ENCODE data around the gene SLC22A23. TPM values are rescaled to one million over a fixed set of nuclear protein-coding genes. Genes with fewer than 3 reads are reported as not detected.

The SLC22A23 gene
- total RNA-seq, 4 donors from 2014 or later: 6.2 to 10.8 (median 7.8) TPM

DNA sequence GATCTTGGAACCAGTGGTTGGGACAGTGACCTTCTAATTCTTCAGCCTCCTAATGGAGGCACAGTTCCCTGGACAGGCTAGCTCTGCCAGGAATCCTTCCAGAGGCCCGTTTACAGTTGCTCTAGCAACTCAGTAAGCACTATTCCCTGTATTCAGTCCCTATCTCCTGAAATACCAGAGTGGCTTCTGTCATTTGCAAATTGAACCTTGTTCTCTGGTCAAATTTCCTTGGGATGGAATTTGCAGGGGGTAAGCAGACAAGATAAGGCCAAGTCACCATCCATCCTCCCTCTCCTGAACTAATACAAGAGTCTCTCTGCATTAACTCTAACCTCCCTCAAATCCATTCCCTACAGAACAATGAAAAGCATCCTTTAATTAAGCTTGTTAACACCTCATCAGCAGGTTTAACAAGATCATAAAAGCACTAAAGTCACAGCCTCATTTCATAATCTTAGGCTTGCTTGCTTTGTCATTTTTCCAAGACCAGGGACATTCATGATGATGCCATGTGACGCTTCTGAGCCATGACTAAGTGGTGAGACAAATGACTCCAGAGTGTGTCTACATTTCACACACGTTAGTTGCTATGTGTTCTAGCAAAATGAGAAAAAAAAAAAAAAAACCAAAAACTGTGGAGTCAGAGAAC lies 37.1 kb downstream of the SLC22A23 start:
- no peaks in the 10 kb centered on the region for H3K27me3 ChIP-seq
- peaks cover 0 to 8% (median 0%) of the 10 kb centered on the region in 3 donors for H3K4me1 ChIP-seq
- no peak overlapping the region for H3K4me3 ChIP-seq
- TF ChIP-seq POLR2AphosphoS5 (IDR thresholded peaks at IDR 0.05): no peak
- TF ChIP-seq, protein P1, sequence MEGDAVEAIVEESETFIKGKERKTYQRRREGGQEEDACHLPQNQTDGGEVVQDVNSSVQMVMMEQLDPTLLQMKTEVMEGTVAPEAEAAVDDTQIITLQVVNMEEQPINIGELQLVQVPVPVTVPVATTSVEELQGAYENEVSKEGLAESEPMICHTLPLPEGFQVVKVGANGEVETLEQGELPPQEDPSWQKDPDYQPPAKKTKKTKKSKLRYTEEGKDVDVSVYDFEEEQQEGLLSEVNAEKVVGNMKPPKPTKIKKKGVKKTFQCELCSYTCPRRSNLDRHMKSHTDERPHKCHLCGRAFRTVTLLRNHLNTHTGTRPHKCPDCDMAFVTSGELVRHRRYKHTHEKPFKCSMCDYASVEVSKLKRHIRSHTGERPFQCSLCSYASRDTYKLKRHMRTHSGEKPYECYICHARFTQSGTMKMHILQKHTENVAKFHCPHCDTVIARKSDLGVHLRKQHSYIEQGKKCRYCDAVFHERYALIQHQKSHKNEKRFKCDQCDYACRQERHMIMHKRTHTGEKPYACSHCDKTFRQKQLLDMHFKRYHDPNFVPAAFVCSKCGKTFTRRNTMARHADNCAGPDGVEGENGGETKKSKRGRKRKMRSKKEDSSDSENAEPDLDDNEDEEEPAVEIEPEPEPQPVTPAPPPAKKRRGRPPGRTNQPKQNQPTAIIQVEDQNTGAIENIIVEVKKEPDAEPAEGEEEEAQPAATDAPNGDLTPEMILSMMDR (IDR thresholded peaks at IDR 0.05): no peak
- TF ChIP-seq EP300 (IDR thresholded peaks at IDR 0.05): no peak
- TF ChIP-seq POLR2A (IDR thresholded peaks at IDR 0.05): no peak
- no peak overlapping the region for H3K27ac ChIP-seq
- no peaks in the 10 kb centered on the region for H3K9me3 ChIP-seq
- 43 to 66% methylated on average over 2 of the region's 3 CpGs for WGBS, 2 donors (ENCODE audit: low coverage in 1 of 2)
- no peaks in the 10 kb centered on the region for H3K36me3 ChIP-seq
- ATAC-seq: no peak

- H3K4me1 ChIP-seq: peaks cover 0 to 8% (median 0%) of the 10 kb centered on the region in 3 donors
- no peak overlapping the region for H3K27ac ChIP-seq
- TF ChIP-seq POLR2AphosphoS5 (IDR thresholded peaks at IDR 0.05) (no peak), EP300 (IDR thresholded peaks at IDR 0.05) (no peak), POLR2A (IDR thresholded peaks at IDR 0.05) (no peak)
- TF ChIP-seq, protein P1 (IDR thresholded peaks at IDR 0.05): no peak
- no peak overlapping the region for H3K4me3 ChIP-seq
- H3K27me3 ChIP-seq: no peaks in the 10 kb centered on the region
- no peaks in the 10 kb centered on the region for H3K9me3 ChIP-seq
- ATAC-seq: no peak
- 83 to 95% methylated on average over 1 to 2 of the region's 8 CpGs for WGBS, 2 donors (ENCODE audit: low coverage in 1 of 2)
- H3K36me3 ChIP-seq: peaks cover 0 to 6% of the 10 kb centered on the region in 2 donors
Measured at GRCh38 chr6:3418496-3419060, 38.3 kb downstream of the SLC22A23 start.

GRCh38 chr6:3417473-3417872 lies 39.4 kb downstream of the SLC22A23 start:
- WGBS, 2 donors (ENCODE audit: low coverage in 1 of 2): 75 to 93% methylated on average over 2 of the region's 4 CpGs
- H3K9me3 ChIP-seq: peaks cover 0 to 3% (median 0%) of the 10 kb centered on the region in 3 donors
- no peak for TF ChIP-seq POLR2A (IDR thresholded peaks at IDR 0.05)
- no peak for TF ChIP-seq EP300 (IDR thresholded peaks at IDR 0.05)
- no peak for TF ChIP-seq POLR2AphosphoS5 (IDR thresholded peaks at IDR 0.05)
- TF ChIP-seq, protein P1 (IDR thresholded peaks at IDR 0.05): no peak
- no peak overlapping the region for H3K27ac ChIP-seq
- H3K4me3 ChIP-seq: no peak overlapping the region
- H3K4me1 ChIP-seq: peaks cover 0 to 5% (median 0%) of the 10 kb centered on the region in 3 donors
- no peak for ATAC-seq
- peaks cover 0 to 17% of the 10 kb centered on the region in 2 donors for H3K36me3 ChIP-seq
- H3K27me3 ChIP-seq: no peaks in the 10 kb centered on the region

DNA sequence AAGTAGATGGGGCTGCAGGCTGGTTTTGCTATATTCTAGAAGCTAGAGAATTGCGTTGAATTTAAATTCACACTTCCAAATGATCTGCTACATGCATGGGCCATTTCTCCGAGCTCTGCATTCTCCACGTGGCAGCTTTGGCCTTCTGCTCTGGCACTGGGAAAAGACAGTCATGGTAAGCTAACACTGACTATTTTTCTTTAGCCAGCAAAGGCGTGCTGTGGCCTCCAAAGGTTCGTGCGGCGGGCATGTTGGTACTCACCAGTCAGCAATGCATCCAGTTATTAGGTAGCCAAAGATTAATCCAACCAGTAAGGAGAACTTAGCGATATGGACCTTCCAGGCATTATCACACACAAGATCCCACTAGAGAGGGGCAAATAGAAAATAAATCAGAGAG lies 41.4 kb downstream of the SLC22A23 start:
- H3K27ac ChIP-seq: no peak overlapping the region
- H3K4me3 ChIP-seq: no peak overlapping the region
- ATAC-seq: no peak
- H3K27me3 ChIP-seq: no peaks in the 10 kb centered on the region
- TF ChIP-seq, protein P1 (IDR thresholded peaks at IDR 0.05): no peak
- TF ChIP-seq EP300 (IDR thresholded peaks at IDR 0.05) (no peak), POLR2A (IDR thresholded peaks at IDR 0.05) (no peak), POLR2AphosphoS5 (IDR thresholded peaks at IDR 0.05) (no peak)
- 81 to 96% methylated on average over 4 to 6 of the region's 8 CpGs for WGBS, 2 donors (ENCODE audit: low coverage in 1 of 2)
- H3K9me3 ChIP-seq: peaks cover 0 to 5% (median 0%) of the 10 kb centered on the region in 3 donors
- no peaks in the 10 kb centered on the region for H3K4me1 ChIP-seq
- peaks cover 0 to 21% of the 10 kb centered on the region in 2 donors for H3K36me3 ChIP-seq

GRCh38 chr6:3415082-3415453 lies 41.8 kb downstream of the SLC22A23 start:
- peaks cover 0 to 21% of the 10 kb centered on the region in 2 donors for H3K36me3 ChIP-seq
- H3K27me3 ChIP-seq: no peaks in the 10 kb centered on the region
- peaks cover 0 to 5% (median 0%) of the 10 kb centered on the region in 3 donors for H3K9me3 ChIP-seq
- no peak for TF ChIP-seq POLR2A (IDR thresholded peaks at IDR 0.05)
- TF ChIP-seq EP300 (IDR thresholded peaks at IDR 0.05): no peak
- TF ChIP-seq POLR2AphosphoS5 (IDR thresholded peaks at IDR 0.05): no peak
- TF ChIP-seq, protein P1 (IDR thresholded peaks at IDR 0.05): no peak
- ATAC-seq: no peak
- no peak overlapping the region for H3K4me3 ChIP-seq
- H3K4me1 ChIP-seq: no peaks in the 10 kb centered on the region
- WGBS, 2 donors (ENCODE audit: low coverage in 1 of 2): 64 to 91% methylated on average over 4 to 5 of the region's 5 CpGs
- no peak overlapping the region for H3K27ac ChIP-seq

All from gastroesophageal sphincter (tissue), 4 donors.